ENCODE measurements around the gene AKTIP. TPM values are rescaled to one million over a fixed set of nuclear protein-coding genes. Genes with fewer than 3 reads are reported as not detected.

Gene AKTIP
- total RNA-seq, result 15.5 and 23.0 TPM in 2 replicates

GRCh38 chr16:53502331-53503269, at the start of gene AKTIP:
TSS of gene AKTIP (minus strand) at chr16:53503209. CDS start at chr16:53500259, 2,950 bp downstream.

Small RNA genes lying within 50 kb of the gene (small RNA-seq; reads per million reads assigned to genes)
- gene RNU6-1153P, result not detected

Other genes with a start within 250 kb of the AKTIP start
- gene RBL2, start 68.7 kb downstream of the AKTIP start, total RNA-seq, result 48.0 and 56.3 TPM in 2 replicates
- gene RPGRIP1L, start 200.7 kb upstream of the AKTIP start, total RNA-seq, result 16.8 and 20.0 TPM in 2 replicates
- 244 and 291 TPM in 2 replicates for gene FTO, start 200.9 kb upstream of the AKTIP start, total RNA-seq